MM.1S (cell line): ENCODE data around the gene RNF11.

ENCODE experiments used
- EZH2 ChIP-seq: fragments of 300-600 bp; sonication (generic); optimal IDR thresholded peaks from 2 replicates; pipeline ENCODE3; 2017; ENCODE audit warnings: low read depth, mild to moderate bottlenecking, antibody characterized with exemption, low read length, mixed read lengths
- TF ChIP-seq, protein P1 (sequence below): fragments of 300-600 bp; sonication (generic); IDR thresholded peaks from 2 replicates; pipeline ENCODE4 v1.5.1; 2016; ENCODE audit warnings: antibody characterized with exemption, low read length, mixed read lengths

DNA sequence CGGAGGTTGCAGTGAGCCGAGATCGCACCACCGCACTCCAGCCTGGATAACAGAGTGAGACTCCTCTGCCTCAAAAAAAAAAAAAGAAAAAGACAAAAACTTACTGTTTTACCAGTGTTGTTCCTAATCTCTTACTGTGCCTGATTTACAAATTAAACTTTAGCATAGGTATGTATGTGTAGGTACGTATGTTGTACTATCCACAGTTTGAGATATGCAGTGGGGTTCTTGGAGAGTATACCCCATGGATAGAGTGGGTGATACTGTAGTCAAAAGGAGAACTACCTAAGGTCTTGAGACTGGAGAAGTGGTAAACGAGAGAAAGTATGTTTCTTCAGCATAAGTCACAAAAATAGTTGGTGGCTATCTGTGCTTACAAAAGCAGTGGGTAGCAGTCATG, 38.6 kb downstream of the RNF11 start:
- TF ChIP-seq, protein P1, sequence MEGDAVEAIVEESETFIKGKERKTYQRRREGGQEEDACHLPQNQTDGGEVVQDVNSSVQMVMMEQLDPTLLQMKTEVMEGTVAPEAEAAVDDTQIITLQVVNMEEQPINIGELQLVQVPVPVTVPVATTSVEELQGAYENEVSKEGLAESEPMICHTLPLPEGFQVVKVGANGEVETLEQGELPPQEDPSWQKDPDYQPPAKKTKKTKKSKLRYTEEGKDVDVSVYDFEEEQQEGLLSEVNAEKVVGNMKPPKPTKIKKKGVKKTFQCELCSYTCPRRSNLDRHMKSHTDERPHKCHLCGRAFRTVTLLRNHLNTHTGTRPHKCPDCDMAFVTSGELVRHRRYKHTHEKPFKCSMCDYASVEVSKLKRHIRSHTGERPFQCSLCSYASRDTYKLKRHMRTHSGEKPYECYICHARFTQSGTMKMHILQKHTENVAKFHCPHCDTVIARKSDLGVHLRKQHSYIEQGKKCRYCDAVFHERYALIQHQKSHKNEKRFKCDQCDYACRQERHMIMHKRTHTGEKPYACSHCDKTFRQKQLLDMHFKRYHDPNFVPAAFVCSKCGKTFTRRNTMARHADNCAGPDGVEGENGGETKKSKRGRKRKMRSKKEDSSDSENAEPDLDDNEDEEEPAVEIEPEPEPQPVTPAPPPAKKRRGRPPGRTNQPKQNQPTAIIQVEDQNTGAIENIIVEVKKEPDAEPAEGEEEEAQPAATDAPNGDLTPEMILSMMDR: no peak
- TF ChIP-seq EZH2: no peak
